ENCODE results near the gene GSS.

GSS gene

DNA sequence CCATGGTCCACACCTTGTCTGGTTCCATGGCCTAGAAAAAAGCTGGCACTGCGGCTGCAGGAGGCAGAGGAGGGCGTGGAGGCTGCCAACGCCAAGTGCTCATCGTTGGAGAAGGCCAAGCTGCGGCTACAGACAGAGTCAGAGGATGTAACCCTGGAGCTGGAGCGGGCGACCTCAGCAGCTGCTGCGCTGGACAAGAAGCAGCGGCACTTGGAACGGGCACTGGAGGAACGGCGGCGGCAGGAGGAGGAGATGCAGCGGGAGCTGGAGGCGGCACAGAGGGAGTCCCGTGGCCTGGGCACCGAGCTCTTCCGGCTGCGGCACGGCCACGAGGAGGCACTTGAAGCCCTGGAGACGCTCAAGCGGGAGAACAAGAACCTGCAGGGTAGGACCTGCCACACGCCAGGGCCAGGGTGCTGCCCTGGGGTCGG, 43.4 kb upstream of the GSS start:
- H3K27ac ChIP-seq (ENCODE audit: low read length): no peak overlapping the region
- no peaks in the 10 kb centered on the region for H3K9me3 ChIP-seq (ENCODE audit: control insufficient read depth in 1 of 2, low read length in 2 of 2)
- H3K36me3 ChIP-seq (ENCODE audit: control insufficient read depth in 1 of 2, insufficient read depth in 2 of 2, low read length in 2 of 2): peaks cover 44 to 87% of the 10 kb centered on the region in 2 donors
- H3K27me3 ChIP-seq (ENCODE audit: low read depth, low read length): no peaks in the 10 kb centered on the region
- peaks cover 0 to 12% of the 10 kb centered on the region in 2 donors for H3K4me1 ChIP-seq (ENCODE audit: control insufficient read depth in 1 of 2, insufficient read depth in 2 of 2, low read length in 2 of 2)
- H3K4me3 ChIP-seq (ENCODE audit: low read depth in 1 of 2, low read length in 2 of 2): no peak overlapping the region

- Histone ChIP-seq H3K4me1 (ENCODE audit: control insufficient read depth in 1 of 2, insufficient read depth in 2 of 2, low read length in 2 of 2) (peaks cover 0 to 12% of the 10 kb centered on the region in 2 donors), H3K4me3 (ENCODE audit: low read depth in 1 of 2, low read length in 2 of 2) (no peak overlapping the region), H3K27ac (ENCODE audit: low read length) (no peak overlapping the region), H3K27me3 (ENCODE audit: low read depth, low read length) (no peaks in the 10 kb centered on the region), H3K36me3 (ENCODE audit: control insufficient read depth in 1 of 2, insufficient read depth in 2 of 2, low read length in 2 of 2) (peaks cover 44 to 86% of the 10 kb centered on the region in 2 donors), H3K9me3 (ENCODE audit: control insufficient read depth in 1 of 2, low read length in 2 of 2) (no peaks in the 10 kb centered on the region)
Observed at GRCh38 chr20:34998331-34998950, 42.8 kb upstream of the GSS start.

DNA sequence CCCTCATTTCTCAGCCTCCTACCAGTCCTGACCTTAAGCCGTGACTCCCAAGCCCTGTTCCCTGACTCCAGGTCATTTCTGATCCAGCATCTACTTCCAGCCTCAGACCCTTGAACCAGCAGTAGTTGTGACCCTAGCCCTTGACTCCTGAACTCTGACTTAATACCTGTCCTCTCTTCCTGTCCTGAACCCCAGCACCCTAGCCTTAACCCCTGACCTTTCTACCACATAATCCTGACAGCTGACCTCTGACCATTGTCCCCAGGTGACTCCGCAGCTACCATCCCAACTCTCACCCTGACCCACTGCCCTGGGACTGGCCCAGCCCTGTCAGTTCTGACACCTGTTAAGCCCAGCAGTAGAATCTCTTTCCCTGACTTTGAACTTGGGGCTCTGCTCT, 42.2 kb upstream of the GSS start:
- peaks cover 39 to 84% of the 10 kb centered on the region in 2 donors for H3K36me3 ChIP-seq (ENCODE audit: control insufficient read depth in 1 of 2, insufficient read depth in 2 of 2, low read length in 2 of 2)
- H3K4me1 ChIP-seq (ENCODE audit: control insufficient read depth in 1 of 2, insufficient read depth in 2 of 2, low read length in 2 of 2): peaks cover 0 to 12% of the 10 kb centered on the region in 2 donors
- H3K9me3 ChIP-seq (ENCODE audit: control insufficient read depth in 1 of 2, low read length in 2 of 2): no peaks in the 10 kb centered on the region
- H3K4me3 ChIP-seq (ENCODE audit: low read depth in 1 of 2, low read length in 2 of 2): no peak overlapping the region
- H3K27me3 ChIP-seq (ENCODE audit: low read depth, low read length): no peaks in the 10 kb centered on the region
- no peak overlapping the region for H3K27ac ChIP-seq (ENCODE audit: low read length)

DNA sequence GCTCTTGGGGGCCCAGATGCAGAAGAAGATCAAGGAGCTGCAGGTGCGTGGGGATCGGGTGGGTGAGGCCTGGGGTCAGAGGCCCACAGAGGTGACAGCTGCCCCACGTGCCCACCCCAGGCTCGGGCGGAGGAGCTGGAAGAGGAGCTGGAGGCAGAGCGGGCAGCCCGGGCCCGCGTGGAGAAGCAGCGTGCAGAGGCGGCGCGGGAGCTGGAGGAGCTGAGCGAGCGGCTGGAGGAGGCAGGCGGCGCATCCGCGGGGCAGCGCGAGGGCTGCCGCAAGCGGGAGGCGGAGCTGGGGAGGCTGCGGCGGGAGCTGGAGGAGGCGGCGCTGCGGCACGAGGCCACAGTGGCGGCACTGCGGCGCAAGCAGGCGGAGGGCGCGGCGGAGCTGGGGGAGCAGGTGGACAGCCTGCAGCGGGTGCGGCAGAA, 41.5 kb upstream of the GSS start:
- Histone ChIP-seq H3K4me1 (ENCODE audit: control insufficient read depth in 1 of 2, insufficient read depth in 2 of 2, low read length in 2 of 2) (peaks cover 0 to 12% of the 10 kb centered on the region in 2 donors), H3K27ac (ENCODE audit: low read length) (no peak overlapping the region), H3K4me3 (ENCODE audit: low read depth in 1 of 2, low read length in 2 of 2) (peak overlapping the region in 1 of 2 donors; percentile 37), H3K9me3 (ENCODE audit: control insufficient read depth in 1 of 2, low read length in 2 of 2) (no peaks in the 10 kb centered on the region), H3K27me3 (ENCODE audit: low read depth, low read length) (no peaks in the 10 kb centered on the region), H3K36me3 (ENCODE audit: control insufficient read depth in 1 of 2, insufficient read depth in 2 of 2, low read length in 2 of 2) (peaks cover 36 to 78% of the 10 kb centered on the region in 2 donors)

DNA sequence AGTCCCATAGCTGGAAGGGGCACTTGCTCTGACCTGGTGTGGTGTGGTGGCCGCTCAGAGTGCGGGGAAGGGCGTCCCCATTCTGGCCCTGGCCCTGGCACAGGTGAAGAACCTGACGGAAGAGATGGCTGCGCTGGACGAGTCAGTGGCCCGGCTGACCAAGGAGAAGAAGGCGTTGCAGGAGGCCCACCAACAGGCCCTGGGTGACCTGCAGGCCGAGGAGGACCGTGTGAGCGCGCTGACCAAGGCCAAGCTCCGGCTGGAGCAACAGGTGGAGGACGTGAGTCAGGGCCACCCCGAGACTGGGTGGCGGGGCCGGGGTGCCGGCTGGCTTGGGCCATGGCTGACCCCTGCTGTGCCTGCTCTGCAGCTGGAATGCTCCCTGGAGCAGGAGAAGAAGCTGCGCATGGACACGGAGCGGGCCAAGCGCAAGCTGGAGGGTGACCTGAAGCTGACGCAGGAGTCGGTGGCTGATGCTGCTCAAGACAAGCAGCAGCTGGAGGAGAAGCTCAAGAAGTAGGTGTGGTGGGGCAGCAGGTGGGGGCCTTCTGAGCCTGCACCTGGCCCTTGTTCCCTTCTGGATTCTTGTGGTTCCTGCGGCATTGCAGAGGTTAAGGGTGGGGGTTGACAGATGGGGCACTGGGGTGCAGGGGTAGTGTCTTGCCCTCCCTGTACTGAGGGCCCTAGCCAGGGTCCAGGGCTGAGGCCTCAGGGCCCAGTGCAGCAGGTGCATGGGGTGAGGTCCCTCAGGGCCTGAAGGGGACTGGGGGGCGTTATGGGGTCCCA, 40.8 kb upstream of the GSS start:
- peaks cover 30 to 70% of the 10 kb centered on the region in 2 donors for H3K36me3 ChIP-seq (ENCODE audit: control insufficient read depth in 1 of 2, insufficient read depth in 2 of 2, low read length in 2 of 2)
- H3K27ac ChIP-seq (ENCODE audit: low read length): no peak overlapping the region

GRCh38 chr20:34995696-34996095, 40.1 kb upstream of the GSS start:
- Histone ChIP-seq H3K4me3 (ENCODE audit: low read depth in 1 of 2, low read length in 2 of 2) (no peak overlapping the region), H3K36me3 (ENCODE audit: control insufficient read depth in 1 of 2, insufficient read depth in 2 of 2, low read length in 2 of 2) (peaks cover 29 to 63% of the 10 kb centered on the region in 2 donors), H3K27me3 (ENCODE audit: low read depth, low read length) (no peaks in the 10 kb centered on the region), H3K4me1 (ENCODE audit: control insufficient read depth in 1 of 2, insufficient read depth in 2 of 2, low read length in 2 of 2) (peaks cover 0 to 12% of the 10 kb centered on the region in 2 donors), H3K9me3 (ENCODE audit: control insufficient read depth in 1 of 2, low read length in 2 of 2) (no peaks in the 10 kb centered on the region), H3K27ac (ENCODE audit: low read length) (no peak overlapping the region)

More for the DNA sequence above, 40.8 kb upstream of the GSS start:
- Histone ChIP-seq H3K27me3 (ENCODE audit: low read depth, low read length) (no peaks in the 10 kb centered on the region), H3K4me3 (ENCODE audit: low read depth in 1 of 2, low read length in 2 of 2) (no peak overlapping the region), H3K4me1 (ENCODE audit: control insufficient read depth in 1 of 2, insufficient read depth in 2 of 2, low read length in 2 of 2) (peaks cover 0 to 12% of the 10 kb centered on the region in 2 donors), H3K9me3 (ENCODE audit: control insufficient read depth in 1 of 2, low read length in 2 of 2) (no peaks in the 10 kb centered on the region)

GRCh38 chr20:34995192-34995591, 39.6 kb upstream of the GSS start:
- H3K4me3 ChIP-seq (ENCODE audit: low read depth in 1 of 2, low read length in 2 of 2): no peak overlapping the region
- H3K9me3 ChIP-seq (ENCODE audit: control insufficient read depth in 1 of 2, low read length in 2 of 2): no peaks in the 10 kb centered on the region
- H3K36me3 ChIP-seq (ENCODE audit: control insufficient read depth in 1 of 2, insufficient read depth in 2 of 2, low read length in 2 of 2): peaks cover 28 to 58% of the 10 kb centered on the region in 2 donors
- H3K27ac ChIP-seq (ENCODE audit: low read length): no peak overlapping the region
- H3K27me3 ChIP-seq (ENCODE audit: low read depth, low read length): no peaks in the 10 kb centered on the region
- peaks cover 0 to 12% of the 10 kb centered on the region in 2 donors for H3K4me1 ChIP-seq (ENCODE audit: control insufficient read depth in 1 of 2, insufficient read depth in 2 of 2, low read length in 2 of 2)

DNA sequence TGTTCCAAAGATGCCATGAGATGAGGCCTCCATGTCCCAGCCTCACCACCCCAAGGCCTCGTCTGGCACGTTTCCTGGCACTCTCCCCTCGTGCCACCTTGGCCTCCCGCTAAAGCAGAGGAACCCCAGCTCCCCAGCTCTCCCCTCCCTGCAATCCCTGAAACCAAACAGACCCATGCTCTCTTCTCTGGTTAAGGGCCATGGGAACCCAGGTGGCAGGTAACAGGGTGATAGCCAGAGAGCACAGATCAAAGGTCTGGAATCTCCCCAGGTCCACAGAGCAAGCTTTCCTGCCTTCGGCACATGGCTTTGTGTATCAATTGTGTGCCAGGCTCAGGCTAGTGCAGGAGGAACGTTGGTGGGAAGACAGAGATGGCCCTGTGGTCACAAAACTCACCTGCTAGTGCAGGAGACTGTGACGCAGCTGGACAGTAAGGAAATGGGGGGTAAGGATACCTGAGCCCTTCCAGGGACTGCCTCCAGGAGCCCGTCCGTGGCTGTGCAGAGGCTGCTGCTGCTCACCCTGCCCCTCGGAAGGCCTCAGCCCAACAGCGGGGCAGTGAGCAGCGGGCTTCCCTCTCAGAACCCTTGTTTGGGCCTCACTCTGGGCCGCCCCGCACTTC, 39.0 kb upstream of the GSS start:
- Histone ChIP-seq H3K36me3 (ENCODE audit: control insufficient read depth in 1 of 2, insufficient read depth in 2 of 2, low read length in 2 of 2) (peaks cover 22 to 52% of the 10 kb centered on the region in 2 donors), H3K4me3 (ENCODE audit: low read depth in 1 of 2, low read length in 2 of 2) (no peak overlapping the region), H3K4me1 (ENCODE audit: control insufficient read depth in 1 of 2, insufficient read depth in 2 of 2, low read length in 2 of 2) (peaks cover 0 to 12% of the 10 kb centered on the region in 2 donors), H3K27me3 (ENCODE audit: low read depth, low read length) (no peaks in the 10 kb centered on the region), H3K27ac (ENCODE audit: low read length) (no peak overlapping the region), H3K9me3 (ENCODE audit: control insufficient read depth in 1 of 2, low read length in 2 of 2) (no peaks in the 10 kb centered on the region)

GRCh38 chr20:34993941-34994508, 38.4 kb upstream of the GSS start:
- Histone ChIP-seq H3K27me3 (ENCODE audit: low read depth, low read length) (no peaks in the 10 kb centered on the region), H3K27ac (ENCODE audit: low read length) (no peak overlapping the region), H3K4me3 (ENCODE audit: low read depth in 1 of 2, low read length in 2 of 2) (no peak overlapping the region), H3K4me1 (ENCODE audit: control insufficient read depth in 1 of 2, insufficient read depth in 2 of 2, low read length in 2 of 2) (peaks cover 0 to 12% of the 10 kb centered on the region in 2 donors), H3K36me3 (ENCODE audit: control insufficient read depth in 1 of 2, insufficient read depth in 2 of 2, low read length in 2 of 2) (peaks cover 21 to 47% of the 10 kb centered on the region in 2 donors), H3K9me3 (ENCODE audit: control insufficient read depth in 1 of 2, low read length in 2 of 2) (no peaks in the 10 kb centered on the region)

DNA sequence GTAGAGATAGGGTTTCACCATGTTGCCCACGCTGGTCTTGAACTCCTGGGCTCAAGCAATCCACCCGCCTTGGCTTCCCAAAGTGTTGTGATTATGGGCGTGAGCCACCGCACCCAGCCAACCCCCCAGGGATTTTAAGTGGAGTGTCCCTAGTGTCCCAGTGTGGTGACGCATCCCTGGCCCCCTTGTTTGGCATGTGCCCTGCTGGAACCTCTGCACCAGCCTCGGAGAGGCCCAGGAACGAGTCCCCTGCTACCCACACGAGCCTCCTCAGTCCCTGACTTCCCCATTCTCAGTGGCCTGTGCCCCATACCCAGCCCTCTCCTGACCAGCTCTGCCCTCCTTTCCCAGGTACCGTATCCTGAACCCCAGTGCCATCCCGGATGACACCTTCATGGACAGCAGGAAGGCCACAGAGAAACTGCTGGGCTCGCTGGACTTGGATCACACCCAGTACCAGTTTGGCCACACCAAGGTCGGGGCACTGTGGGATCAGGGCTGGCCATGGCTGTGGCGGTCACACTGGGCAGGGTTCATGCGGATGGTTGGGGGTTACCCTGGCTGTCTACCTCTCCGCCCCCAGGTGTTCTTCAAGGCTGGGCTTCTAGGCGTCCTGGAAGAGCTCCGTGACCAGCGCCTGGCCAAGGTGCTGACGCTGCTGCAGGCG, 37.3 kb upstream of the GSS start:
- Histone ChIP-seq H3K27ac (ENCODE audit: low read length) (no peak overlapping the region), H3K9me3 (ENCODE audit: control insufficient read depth in 1 of 2, low read length in 2 of 2) (no peaks in the 10 kb centered on the region), H3K36me3 (ENCODE audit: control insufficient read depth in 1 of 2, insufficient read depth in 2 of 2, low read length in 2 of 2) (peaks cover 15 to 36% of the 10 kb centered on the region in 2 donors), H3K4me3 (ENCODE audit: low read depth in 1 of 2, low read length in 2 of 2) (no peak overlapping the region), H3K27me3 (ENCODE audit: low read depth, low read length) (no peaks in the 10 kb centered on the region), H3K4me1 (ENCODE audit: control insufficient read depth in 1 of 2, insufficient read depth in 2 of 2, low read length in 2 of 2) (peaks cover 3 to 12% of the 10 kb centered on the region in 2 donors)

Data from muscle layer of duodenum (tissue), 2 donors.